ENCODE results near the gene ZNF474. TPM values are rescaled to one million over a fixed set of nuclear protein-coding genes. Genes with fewer than 3 reads are reported as not detected.

The ZNF474 gene
- 0.32 and 0.49 TPM in 2 replicates for total RNA-seq

DNA sequence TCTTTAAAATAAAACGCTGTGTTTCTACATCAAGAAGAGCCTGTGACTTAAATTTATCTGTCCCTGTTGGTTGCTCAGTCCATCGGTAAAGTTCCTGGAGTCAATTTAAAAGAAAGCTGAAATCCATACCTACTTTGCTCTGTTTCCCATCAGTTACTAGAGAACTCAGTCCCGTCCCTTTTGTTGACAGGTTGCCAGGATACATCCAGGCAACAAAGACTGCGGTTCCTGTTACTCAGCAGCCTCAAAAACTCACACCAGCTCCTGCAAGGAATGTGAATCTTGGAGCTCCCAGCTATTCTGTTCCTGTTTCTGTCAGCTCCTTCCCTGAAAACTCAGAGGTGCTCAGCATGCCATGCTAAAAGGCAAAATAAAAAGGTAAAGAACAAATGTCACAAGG lies at the start of gene ZNF474:
ZNF474 (plus strand) TSS at position 241 of the 400 bp plus-strand sequence. CDS start 22,445 bp downstream, outside the sequence.

Other genes starting within 250 kb of the ZNF474 start
- gene SRFBP1, start 167.6 kb upstream of the ZNF474 start, total RNA-seq, result 13.7 and 15.9 TPM in 2 replicates
- gene LOX, start 51.3 kb upstream of the ZNF474 start, total RNA-seq, result 117 and 156 TPM in 2 replicates
- 0.61 and 0.65 TPM in 2 replicates for gene SNCAIP, start 182.7 kb downstream of the ZNF474 start, total RNA-seq